Measurements from ENCODE around the gene FGF19. TPM values are rescaled to one million over a fixed set of nuclear protein-coding genes. Genes with fewer than 3 reads are reported as not detected.

The FGF19 gene
- total and polyA plus RNA-seq, 5 donors, result not detected

DNA sequence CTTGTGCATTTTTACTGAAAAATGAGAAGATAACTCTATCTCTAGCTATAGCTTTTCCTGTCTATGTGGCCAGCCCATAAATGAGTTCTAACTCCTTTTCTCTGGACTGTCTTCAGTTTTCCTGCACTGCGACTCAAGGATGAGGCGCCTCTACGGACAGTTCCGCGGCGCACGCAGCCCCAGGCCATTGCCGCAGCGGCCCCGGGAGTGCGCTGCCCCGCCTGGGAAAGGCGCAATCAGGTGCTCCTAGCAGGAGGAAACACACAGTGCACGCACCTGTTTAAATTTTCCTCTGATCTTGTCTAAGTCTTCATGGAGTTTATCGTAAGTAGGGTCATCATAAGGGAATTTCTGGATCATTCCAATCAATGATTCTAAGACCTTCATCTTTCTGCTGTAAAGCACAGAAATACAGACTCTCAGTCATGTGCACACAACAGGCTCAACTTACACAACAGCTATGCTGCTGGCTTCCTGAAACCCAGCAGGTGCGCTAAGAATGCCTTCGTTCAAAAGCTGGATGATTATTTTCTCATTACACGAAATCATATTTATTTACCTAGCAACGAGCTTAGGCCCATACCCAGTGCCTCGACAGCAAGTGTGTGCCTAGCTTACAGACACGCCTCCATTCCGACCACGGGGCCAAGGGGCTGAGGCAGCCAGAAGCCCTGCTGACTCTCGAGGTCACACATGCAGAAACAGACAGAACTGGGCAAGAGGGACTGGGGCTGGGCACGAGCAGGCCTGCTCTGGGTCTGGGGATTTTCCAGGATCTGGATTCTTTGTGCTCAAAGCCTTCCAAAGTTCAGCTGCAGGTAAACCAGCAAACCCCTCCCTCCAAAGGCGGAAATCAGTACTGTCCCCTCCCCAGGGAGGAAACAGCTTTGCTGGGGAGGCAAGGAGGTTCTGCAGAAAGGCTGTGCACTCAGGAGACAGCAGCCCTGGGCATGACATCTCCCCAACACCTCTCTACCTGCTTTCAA is 35.9 kb downstream of the FGF19 start:
- no peak for ATAC-seq
- Histone ChIP-seq H3K9me3 (ENCODE audit: control insufficient read depth, low read length) (no peaks in the 10 kb centered on the region), H3K27ac (ENCODE audit: low read length) (no peak overlapping the region), H3K27me3 (ENCODE audit: control insufficient read depth, insufficient read depth) (no peaks in the 10 kb centered on the region), H3K4me1 (ENCODE audit: control insufficient read depth, insufficient read depth, low read length) (no peaks in the 10 kb centered on the region), H3K4me3 (ENCODE audit: low read length) (no peak overlapping the region)
- intact Hi-C loops (cut with DNase I), result loop anchor here in 2 of 4 donors (5.0 kb wide), 2 partner anchors 566 to 571 kb away; no protein-coding TSS in a partner anchor
- 91% methylated on average over 26 of the region's 26 CpGs for WGBS
- no peak for DNase-seq

DNA sequence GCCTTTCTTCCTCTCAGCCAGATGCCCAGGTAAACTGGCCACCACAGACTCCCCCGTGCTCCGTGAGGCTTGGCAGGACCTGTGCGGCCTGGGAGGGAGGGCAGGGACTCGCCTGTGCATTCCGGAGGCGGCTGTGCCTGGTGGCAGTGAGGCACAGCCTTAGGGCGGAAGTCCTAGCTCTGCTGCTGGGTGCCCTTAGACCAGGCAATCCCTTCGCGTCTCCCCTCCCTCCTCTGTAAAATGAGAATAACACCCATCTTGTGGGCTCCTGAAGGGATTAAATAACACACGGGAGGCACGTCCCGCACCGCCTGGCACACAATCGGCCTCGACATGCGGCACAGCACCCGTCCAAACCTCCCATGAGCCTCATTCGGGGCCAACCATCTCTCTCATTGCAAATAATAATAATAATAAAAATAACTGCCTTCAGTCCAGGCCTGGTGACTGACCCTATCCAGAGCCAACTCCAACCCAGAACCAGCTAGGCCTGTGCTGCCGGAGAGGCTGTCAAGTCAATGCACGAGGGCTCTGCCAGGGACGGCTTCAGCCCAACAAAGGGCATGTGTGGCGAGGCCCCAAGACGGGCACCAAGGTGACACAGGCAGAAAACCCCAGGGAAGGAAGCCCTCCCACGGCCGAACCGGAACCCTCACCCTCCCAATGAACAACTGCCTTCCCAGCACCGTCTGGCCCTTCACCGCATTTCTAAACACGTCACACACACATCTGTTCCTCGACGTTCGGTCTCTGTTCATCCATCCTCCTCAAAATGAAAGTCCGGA is 36.9 kb downstream of the FGF19 start:
- 88% methylated on average over 33 of the region's 33 CpGs for WGBS
- DNase-seq (peak in 1 of 3 donors; percentile 34), ATAC-seq (no peak)
- no peak overlapping the region for H3K4me3 ChIP-seq (ENCODE audit: low read length)
- H3K4me1 ChIP-seq (ENCODE audit: control insufficient read depth, insufficient read depth, low read length), result peaks cover 2% of the 10 kb centered on the region
- intact Hi-C loops (cut with DNase I), result loop anchor here in 2 of 4 donors (5.0 kb wide), 2 partner anchors 565 to 570 kb away; no protein-coding TSS in a partner anchor
- H3K27me3 ChIP-seq (ENCODE audit: control insufficient read depth, insufficient read depth), result no peaks in the 10 kb centered on the region
- no peaks in the 10 kb centered on the region for H3K9me3 ChIP-seq (ENCODE audit: control insufficient read depth, low read length)
- no peak overlapping the region for H3K27ac ChIP-seq (ENCODE audit: low read length)

DNA sequence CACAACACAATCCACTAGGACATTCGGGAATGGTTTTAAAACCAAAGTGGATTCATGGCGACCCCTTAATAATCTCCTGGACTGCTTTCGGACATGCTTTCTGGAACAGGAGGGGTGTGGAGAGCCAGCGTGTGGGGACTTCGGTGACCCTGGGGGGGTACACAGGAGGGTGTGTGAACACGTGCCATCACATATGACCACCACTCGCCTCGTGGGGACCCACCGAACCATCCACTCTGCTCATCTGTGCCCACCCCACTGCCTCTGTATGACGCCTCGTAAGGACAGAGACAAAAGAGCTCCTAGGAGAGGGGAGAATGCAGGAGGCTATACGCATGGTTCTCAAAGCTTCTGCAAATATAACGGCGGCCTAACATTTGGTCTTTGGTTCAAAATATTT is 37.6 kb downstream of the FGF19 start:
- H3K4me3 ChIP-seq (ENCODE audit: low read length), result no peak overlapping the region
- H3K27ac ChIP-seq (ENCODE audit: low read length), result no peak overlapping the region
- intact Hi-C loops (cut with DNase I), result loop anchor here in 2 of 4 donors (5.0 kb wide), 2 partner anchors 564 to 569 kb away; no protein-coding TSS in a partner anchor
- ATAC-seq (no peak), DNase-seq (no peak)
- no peaks in the 10 kb centered on the region for H3K9me3 ChIP-seq (ENCODE audit: control insufficient read depth, low read length)
- H3K4me1 ChIP-seq (ENCODE audit: control insufficient read depth, insufficient read depth, low read length), result peaks cover 2% of the 10 kb centered on the region
- 93% methylated on average over 14 of the region's 14 CpGs for WGBS
- H3K27me3 ChIP-seq (ENCODE audit: control insufficient read depth, insufficient read depth), result no peaks in the 10 kb centered on the region

DNA sequence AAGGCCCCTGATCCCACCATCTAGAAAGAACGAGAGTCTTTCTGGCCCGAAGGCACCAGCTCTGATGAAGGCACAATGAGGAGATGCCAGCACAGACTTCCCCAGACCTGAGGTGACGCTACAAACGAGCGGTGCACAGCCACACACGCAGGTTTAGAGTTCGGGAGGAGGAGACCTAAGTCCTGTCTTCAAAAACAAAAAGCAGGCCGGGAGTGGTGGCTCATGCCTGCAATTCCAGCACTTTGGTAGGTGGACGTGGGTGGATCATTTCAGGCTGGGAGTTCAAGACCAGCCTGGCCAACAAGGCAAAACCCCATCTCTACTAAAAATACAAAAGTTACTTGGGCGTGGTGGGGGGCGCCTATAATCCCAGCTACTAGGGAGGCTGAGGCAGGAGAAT is 38.2 kb downstream of the FGF19 start:
- H3K4me1 ChIP-seq (ENCODE audit: control insufficient read depth, insufficient read depth, low read length), result peaks cover 2% of the 10 kb centered on the region
- intact Hi-C loops (cut with DNase I), result loop anchor here in 2 of 4 donors (5.0 kb wide), 2 partner anchors 563 to 568 kb away; no protein-coding TSS in a partner anchor
- WGBS, result 93% methylated on average over 11 of the region's 11 CpGs

DNA sequence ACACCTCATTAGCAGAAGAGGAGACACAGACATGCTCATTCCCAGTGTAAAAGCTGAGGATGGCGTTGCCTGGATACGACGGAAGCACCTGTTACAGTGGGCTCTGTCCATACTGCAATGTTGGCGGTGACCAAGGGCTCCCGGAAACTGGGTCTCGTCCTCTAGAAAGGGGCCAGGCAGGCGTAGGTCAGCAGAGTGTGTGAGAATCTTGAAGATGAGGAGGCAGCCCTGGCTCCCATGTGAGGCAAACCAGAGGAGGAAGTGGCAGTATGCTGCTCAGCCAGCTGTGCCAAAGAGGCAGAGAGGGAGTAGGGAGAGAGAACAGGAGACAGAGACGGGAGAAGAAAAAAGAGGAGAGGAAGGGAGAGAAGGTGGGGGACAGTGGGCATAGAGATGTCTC is 38.9 kb downstream of the FGF19 start:
- intact Hi-C loops (cut with DNase I), result loop anchor here in 2 of 4 donors (5.0 kb wide), 2 partner anchors 563 to 568 kb away; no protein-coding TSS in a partner anchor
- DNase-seq (peak in 1 of 3 donors; percentile 12), ATAC-seq (no peak)
- Histone ChIP-seq H3K4me3 (ENCODE audit: low read length) (no peak overlapping the region), H3K9me3 (ENCODE audit: control insufficient read depth, low read length) (no peaks in the 10 kb centered on the region), H3K4me1 (ENCODE audit: control insufficient read depth, insufficient read depth, low read length) (peaks cover 2% of the 10 kb centered on the region), H3K27me3 (ENCODE audit: control insufficient read depth, insufficient read depth) (no peaks in the 10 kb centered on the region), H3K27ac (ENCODE audit: low read length) (no peak overlapping the region)
- WGBS, result 91% methylated on average over 8 of the region's 8 CpGs

More for the DNA sequence above, 38.2 kb downstream of the FGF19 start:
- Histone ChIP-seq H3K4me3 (ENCODE audit: low read length) (no peak overlapping the region), H3K27me3 (ENCODE audit: control insufficient read depth, insufficient read depth) (no peaks in the 10 kb centered on the region), H3K9me3 (ENCODE audit: control insufficient read depth, low read length) (no peaks in the 10 kb centered on the region), H3K27ac (ENCODE audit: low read length) (no peak overlapping the region)
- peak in 1 of 3 donors; percentile 29 for DNase-seq
- ATAC-seq, result no peak

DNA sequence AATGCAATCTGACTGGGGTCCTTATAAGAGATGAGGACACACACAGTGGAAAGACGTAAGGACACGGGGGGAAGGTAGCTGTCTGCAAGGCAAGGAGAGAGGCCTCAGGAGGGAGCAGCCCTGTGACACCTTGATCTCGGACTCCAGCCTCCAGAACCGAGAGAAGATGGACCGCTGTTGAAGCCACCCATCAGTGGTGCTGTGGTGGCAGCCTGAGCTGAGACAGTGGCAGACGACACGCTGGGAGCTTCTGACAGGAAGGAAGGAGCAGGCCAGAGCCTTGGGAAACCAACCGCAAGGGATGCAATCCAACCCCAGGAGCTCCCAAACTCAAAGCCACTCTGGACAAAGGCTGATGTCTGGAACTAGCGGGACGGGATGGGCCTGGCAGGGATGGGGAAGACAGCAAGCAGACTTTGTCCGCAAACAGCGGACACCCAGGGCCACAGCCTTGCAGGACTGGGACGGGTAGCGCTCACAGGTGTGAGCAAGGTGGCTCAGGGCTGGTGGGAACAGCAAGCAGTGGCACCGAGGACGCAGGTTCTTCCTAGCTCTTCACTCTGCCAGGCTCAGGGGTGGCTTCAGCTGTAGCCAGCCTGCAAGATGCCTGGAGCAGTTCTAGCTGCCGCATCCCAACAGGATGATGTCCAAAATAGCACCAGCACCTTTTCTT is 39.6 kb downstream of the FGF19 start:
- no peak overlapping the region for H3K27ac ChIP-seq (ENCODE audit: low read length)
- no peaks in the 10 kb centered on the region for H3K27me3 ChIP-seq (ENCODE audit: control insufficient read depth, insufficient read depth)
- ATAC-seq (no peak), DNase-seq (peak in 2 of 3 donors; percentile 21 to 41)
- peaks cover 2% of the 10 kb centered on the region for H3K4me1 ChIP-seq (ENCODE audit: control insufficient read depth, insufficient read depth, low read length)
- H3K4me3 ChIP-seq (ENCODE audit: low read length), result no peak overlapping the region
- intact Hi-C loops (cut with DNase I), result no loop called here
- no peaks in the 10 kb centered on the region for H3K9me3 ChIP-seq (ENCODE audit: control insufficient read depth, low read length)
- 94% methylated on average over 17 of the region's 17 CpGs for WGBS

DNA sequence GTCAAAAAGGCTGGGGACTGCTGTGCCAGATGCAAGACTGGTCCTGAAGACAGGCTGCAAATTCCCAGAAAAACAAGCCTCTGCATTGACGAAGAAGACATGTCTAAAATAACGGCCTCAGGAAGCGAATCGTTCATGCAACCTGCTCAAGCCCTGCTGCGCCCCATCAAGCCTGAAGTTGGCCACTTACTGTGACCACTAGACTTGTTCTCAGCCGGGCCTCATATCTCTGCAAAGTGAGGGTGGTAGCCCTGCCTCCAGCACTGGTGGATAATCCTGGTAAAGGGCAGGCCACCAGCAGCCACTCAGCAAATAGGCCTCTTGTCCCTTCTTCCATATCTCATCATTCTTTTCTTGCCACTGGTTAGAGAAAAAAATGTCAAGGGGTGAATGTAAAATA is 40.5 kb downstream of the FGF19 start:
- Histone ChIP-seq H3K9me3 (ENCODE audit: control insufficient read depth, low read length) (no peaks in the 10 kb centered on the region), H3K4me3 (ENCODE audit: low read length) (no peak overlapping the region), H3K4me1 (ENCODE audit: control insufficient read depth, insufficient read depth, low read length) (peaks cover 2% of the 10 kb centered on the region), H3K27ac (ENCODE audit: low read length) (no peak overlapping the region), H3K27me3 (ENCODE audit: control insufficient read depth, insufficient read depth) (no peaks in the 10 kb centered on the region)
- DNase-seq (peak in 1 of 3 donors; percentile 25), ATAC-seq (no peak)
- intact Hi-C loops (cut with DNase I), result no loop called here
- 95% methylated on average over 6 of the region's 6 CpGs for WGBS

DNA sequence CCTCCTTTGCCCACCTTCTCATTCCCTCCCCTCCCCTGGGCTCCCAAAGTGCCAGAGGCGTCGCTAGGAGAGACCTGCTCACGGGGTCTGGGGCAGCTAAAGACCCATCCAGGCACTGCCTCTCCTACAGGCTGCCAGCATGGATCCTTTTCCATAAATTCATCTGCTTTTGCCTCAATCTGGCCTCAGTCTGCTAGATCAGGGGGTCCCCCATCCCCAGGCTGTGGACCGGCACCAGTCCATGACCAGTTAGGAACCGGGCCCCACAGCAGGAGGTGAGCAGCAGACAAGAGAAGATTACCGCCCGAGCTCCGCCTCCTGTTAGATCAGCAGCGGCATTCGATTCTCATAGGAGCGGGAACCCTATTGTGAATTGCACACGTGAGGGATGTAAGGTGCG is 41.0 kb downstream of the FGF19 start:
- WGBS, result 89% methylated on average over 13 of the region's 13 CpGs
- intact Hi-C loops (cut with DNase I), result no loop called here
- Histone ChIP-seq H3K4me3 (ENCODE audit: low read length) (no peak overlapping the region), H3K27ac (ENCODE audit: low read length) (no peak overlapping the region), H3K9me3 (ENCODE audit: control insufficient read depth, low read length) (no peaks in the 10 kb centered on the region), H3K4me1 (ENCODE audit: control insufficient read depth, insufficient read depth, low read length) (peaks cover 2% of the 10 kb centered on the region), H3K27me3 (ENCODE audit: control insufficient read depth, insufficient read depth) (no peaks in the 10 kb centered on the region)
- DNase-seq (peak in 1 of 3 donors; percentile 28), ATAC-seq (no peak)

DNA sequence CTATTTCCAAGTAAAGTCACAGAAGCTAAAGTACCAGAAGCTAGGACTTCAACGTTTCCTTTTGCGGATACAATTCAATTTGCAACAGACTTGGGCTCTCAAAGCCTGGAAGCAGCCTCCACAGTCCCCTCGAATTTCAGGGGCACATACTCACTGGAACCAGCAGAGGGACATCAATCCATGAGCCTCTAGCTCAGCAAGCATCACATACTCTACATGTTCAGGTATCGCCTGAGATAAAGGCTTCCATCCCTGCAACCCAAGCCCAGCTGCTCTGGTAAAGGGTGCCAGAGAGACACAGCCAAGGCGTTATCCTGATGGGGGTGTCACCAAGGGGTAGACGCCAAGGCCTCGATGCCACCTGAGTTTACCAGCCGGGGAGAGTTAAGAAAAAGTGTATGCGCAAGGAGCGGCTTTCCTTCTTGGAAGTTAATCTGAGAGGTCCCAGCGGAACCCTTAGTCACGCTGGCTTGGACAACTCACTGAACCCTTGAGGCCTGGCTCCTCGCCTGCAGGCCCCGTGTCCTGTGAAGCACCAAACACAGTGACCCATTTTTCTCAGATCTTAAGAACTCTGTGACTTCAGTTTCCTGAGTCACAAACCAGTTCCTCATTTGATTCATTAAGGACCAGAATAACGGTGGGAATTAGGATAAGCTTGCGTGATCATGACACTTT is 41.7 kb downstream of the FGF19 start:
- WGBS, result 67% methylated on average over 16 of the region's 16 CpGs
- H3K27ac ChIP-seq (ENCODE audit: low read length), result no peak overlapping the region
- H3K27me3 ChIP-seq (ENCODE audit: control insufficient read depth, insufficient read depth), result no peaks in the 10 kb centered on the region
- peaks cover 2% of the 10 kb centered on the region for H3K4me1 ChIP-seq (ENCODE audit: control insufficient read depth, insufficient read depth, low read length)
- no peak overlapping the region for H3K4me3 ChIP-seq (ENCODE audit: low read length)
- intact Hi-C loops (cut with DNase I), result no loop called here
- H3K9me3 ChIP-seq (ENCODE audit: control insufficient read depth, low read length), result no peaks in the 10 kb centered on the region
- ATAC-seq, result peak; percentile 22 to 55
- peak; percentile 83 to 88 (median 85) for DNase-seq

DNA sequence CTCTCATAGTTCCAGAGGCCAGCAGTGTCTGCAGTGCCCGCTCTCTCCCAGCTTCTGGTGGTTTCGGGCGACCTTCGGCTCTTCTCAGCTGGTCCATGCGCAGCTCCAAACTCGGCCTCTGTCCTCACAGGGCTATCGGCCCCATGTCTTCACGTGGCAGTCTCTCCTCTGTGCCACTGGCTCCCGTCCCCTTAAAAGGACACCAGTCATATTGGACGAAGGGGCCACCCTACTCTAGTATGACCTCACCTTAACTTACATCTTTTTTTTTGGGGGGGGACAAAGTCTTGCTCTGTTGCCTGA is 42.5 kb downstream of the FGF19 start:
- peaks cover 2% of the 10 kb centered on the region for H3K4me1 ChIP-seq (ENCODE audit: control insufficient read depth, insufficient read depth, low read length)
- intact Hi-C loops (cut with DNase I), result no loop called here
- ATAC-seq (no peak), DNase-seq (peak in 1 of 3 donors; percentile 23)
- H3K9me3 ChIP-seq (ENCODE audit: control insufficient read depth, low read length), result no peaks in the 10 kb centered on the region
- no peaks in the 10 kb centered on the region for H3K27me3 ChIP-seq (ENCODE audit: control insufficient read depth, insufficient read depth)
- 94% methylated on average over 10 of the region's 10 CpGs for WGBS
- no peak overlapping the region for H3K27ac ChIP-seq (ENCODE audit: low read length)
- no peak overlapping the region for H3K4me3 ChIP-seq (ENCODE audit: low read length)
